Liver (tissue), 9 donors: ENCODE measurements around the gene ODF2. TPM values are rescaled to one million over a fixed set of nuclear protein-coding genes. Genes with fewer than 3 reads are reported as not detected.
"Not testable (repeated sequence)": the region's sequence is repeated elsewhere in the genome, so short reads cannot be mapped to it uniquely, and the experiment has no call there.

Experiments
- DNase-seq: peaks from one replicate; pipeline ENCODE4 v3.0.0-alpha.2; 2017; ENCODE audit warnings: low spot score
- H3K27ac ChIP-seq, 2 donors: one replicate each; pipeline ENCODE4 v1.7.0; 2013; ENCODE audit warnings: inconsistent platforms in 2 of 2, low read length in 2 of 2, control low read depth in 1 of 2, low read depth in 1 of 2, mild to moderate bottlenecking in 1 of 2
- H3K27me3 ChIP-seq, 4 donors: one replicate each; pipeline versions ENCODE4 v1.6.1 to v1.7.0; 2013; ENCODE audit warnings: low read length in 3 of 4, inconsistent platforms in 1 of 4, mild to moderate bottlenecking in 1 of 4, moderate library complexity in 1 of 4; ENCODE audit not compliant: control insufficient read depth in 4 of 4, insufficient read depth in 4 of 4
- H3K36me3 ChIP-seq, 4 donors: one replicate each; pipeline versions ENCODE4 v1.6.1 to v1.7.0; 2013; ENCODE audit warnings: low read length in 3 of 4, mild to moderate bottlenecking in 3 of 4, low read depth in 1 of 4, moderate library complexity in 1 of 4; ENCODE audit not compliant: control insufficient read depth in 4 of 4, insufficient read depth in 3 of 4
- H3K4me1 ChIP-seq, 4 donors: one replicate each; pipeline versions ENCODE4 v1.6.1 to v1.7.0; 2013; ENCODE audit warnings: low read length in 3 of 4, mild to moderate bottlenecking in 3 of 4, moderate library complexity in 1 of 4; ENCODE audit not compliant: control insufficient read depth in 4 of 4, insufficient read depth in 4 of 4
- H3K4me3 ChIP-seq, 3 donors: one replicate each; pipeline versions ENCODE4 v1.6.1 to v1.7.0; 2013; ENCODE audit warnings: low read length in 3 of 3, control low read depth in 1 of 3, low read depth in 1 of 3, mild to moderate bottlenecking in 1 of 3
- H3K9ac ChIP-seq, 2 donors: one replicate each; pipeline ENCODE4 v1.7.0; 2013; ENCODE audit warnings: low read length in 2 of 2, mild to moderate bottlenecking in 2 of 2, moderate library complexity in 2 of 2, control low read depth in 1 of 2, low read depth in 1 of 2
- H3K9me3 ChIP-seq, 4 donors: one replicate each; pipeline versions ENCODE4 v1.6.1 to v1.7.0; 2013; ENCODE audit warnings: low read length in 3 of 4; ENCODE audit not compliant: control insufficient read depth in 4 of 4
- ATF3 ChIP-seq: IDR thresholded peaks from 2 replicates; pipeline ENCODE4 v1.6.1; 2016; ENCODE audit warnings: antibody characterized with exemption
- CTCF ChIP-seq: fragments of 150-350 bp; IDR thresholded peaks from 2 replicates; pipeline ENCODE4 v1.5.1; 2017; ENCODE audit warnings: improper control_type of control experiment, low read depth, low read length; ENCODE audit not compliant: missing input control
- EGR1 ChIP-seq, 2 donors: IDR thresholded peaks; 2 replicates each; pipeline ENCODE4 v1.6.1; 2016 to 2018; ENCODE audit warnings: antibody characterized with exemption in 2 of 2, low read depth in 2 of 2
- FOXA1 ChIP-seq: IDR thresholded peaks from 2 replicates; pipeline ENCODE4 v1.6.1; 2016; ENCODE audit warnings: antibody characterized with exemption
- FOXA2 ChIP-seq: IDR thresholded peaks from 2 replicates; pipeline ENCODE4 v1.6.1; 2016; ENCODE audit warnings: antibody characterized with exemption
- GABPA ChIP-seq, 2 donors: IDR thresholded peaks in 1 of 2; conservative IDR thresholded peaks in 1 of 2; 2 replicates each; pipeline ENCODE4 v1.6.1; 2016; ENCODE audit warnings: antibody characterized with exemption in 2 of 2, mild to moderate bottlenecking in 1 of 2, moderate library complexity in 1 of 2
- HNF4A ChIP-seq, 2 donors: conservative IDR thresholded peaks; 2 replicates each; pipeline ENCODE4 v1.6.1; 2016; ENCODE audit warnings: antibody characterized with exemption in 2 of 2, mild to moderate bottlenecking in 2 of 2
- JUND ChIP-seq, 2 donors: IDR thresholded peaks; 2 replicates each; pipeline ENCODE4 v1.6.1; 2016; ENCODE audit warnings: antibody characterized with exemption in 2 of 2
- RAD21 ChIP-seq, 2 donors: IDR thresholded peaks; 2 replicates each; pipeline ENCODE4 v1.6.1; 2016; ENCODE audit warnings: antibody characterized with exemption in 2 of 2, mild to moderate bottlenecking in 2 of 2
- REST ChIP-seq: IDR thresholded peaks from 2 replicates; pipeline ENCODE4 v1.6.1; 2016; ENCODE audit warnings: antibody characterized with exemption, mild to moderate bottlenecking
- SP1 ChIP-seq: IDR thresholded peaks from 2 replicates; pipeline ENCODE4 v1.6.1; 2018; ENCODE audit warnings: antibody characterized with exemption, mild to moderate bottlenecking
- TAF1 ChIP-seq: conservative IDR thresholded peaks from 2 replicates; pipeline ENCODE4 v1.6.1; 2016; ENCODE audit warnings: antibody characterized with exemption, mild to moderate bottlenecking
- YY1 ChIP-seq: IDR thresholded peaks from 2 replicates; pipeline ENCODE4 v1.6.1; 2016; ENCODE audit warnings: antibody characterized with exemption, mild to moderate bottlenecking
- WGBS: extraction: QIAGEN DNeasy Blood & Tissue Kit; methylation state at CpG from one replicate; pipeline ENCODE4 v1.1.7; 2013; 5-methylcytosine and 5-hydroxymethylcytosine counted together
- polyA plus RNA-seq, 2 donors: library from polyadenylated mRNA; stranded (reverse) in 1 of 2; unstranded in 1 of 2; fragments of 200-250 nt in 1 of 2; fragments of >200 nt in 1 of 2; fragmentation: Nextera tagmentation in 1 of 2; extraction: Ambion mirVana in 1 of 2; gene quantifications; one replicate each; pipeline versions ENCODE4 v1.2.1 to v1.2.3, GENCODE V29; 2013 to 2015
- total RNA-seq, 2 donors: library from RNA; depleted of rRNA; stranded (reverse); fragments of >200 nt; gene quantifications; one replicate each; pipeline ENCODE4 v1.2.3, GENCODE V29; 2014
- TF ChIP-seq, protein P1 (sequence below): IDR thresholded peaks from 2 replicates; pipeline ENCODE4 v1.6.1; 2016; ENCODE audit warnings: antibody characterized with exemption
- donor health status: healthy.
- donor health status: healthy.
- donor health status: healthy.
- donor health status: healthy.
- donor health status: healthy.

ODF2 gene
- total and polyA plus RNA-seq, 4 donors = 5.7 to 21.8 (median 16.7) TPM

GRCh38 chr9:128505906-128506305, 50.1 kb downstream of the ODF2 start:
- H3K4me3 ChIP-seq, H3K27me3 ChIP-seq, DNase-seq, H3K9me3 ChIP-seq, H3K27ac ChIP-seq: not testable (repeated sequence)
- 92% methylated on average over 12 of the region's 12 CpGs for WGBS
- Histone ChIP-seq H3K36me3 (peaks cover under 1 to 20% (median 8%) of the 10 kb centered on the region in 4 donors), H3K9ac (peak overlapping the region in 1 of 2 donors; percentile 59), H3K4me1 (peaks cover 2 to 21% (median 17%) of the 10 kb centered on the region in 4 donors)

DNA sequence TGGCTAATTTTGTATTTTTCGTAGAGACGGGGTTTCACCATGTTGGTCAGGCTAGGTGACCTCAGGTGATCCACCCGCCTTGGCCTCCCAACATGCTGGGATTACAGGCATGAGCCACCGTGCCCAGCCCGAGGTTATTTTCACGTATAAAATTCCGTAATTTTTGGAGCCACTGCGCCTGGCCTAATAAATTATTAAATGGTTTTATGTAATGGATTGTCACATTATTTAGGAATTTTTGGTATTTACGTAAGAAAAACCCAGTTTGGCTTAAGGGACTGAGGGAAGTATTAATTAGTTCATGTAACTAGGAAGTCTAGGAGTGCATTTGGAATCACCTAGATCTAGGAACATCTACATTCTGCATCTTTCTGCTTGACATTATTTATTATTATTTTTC, 57.0 kb downstream of the ODF2 start:
- H3K27ac ChIP-seq = no peak overlapping the region
- H3K4me1 ChIP-seq = no peaks in the 10 kb centered on the region
- H3K9ac ChIP-seq = no peak overlapping the region
- H3K36me3 ChIP-seq = peaks cover 12 to 38% (median 19%) of the 10 kb centered on the region in 4 donors
- WGBS = 98% methylated on average over 9 of the region's 9 CpGs
- no peak for DNase-seq
- no peaks in the 10 kb centered on the region for H3K27me3 ChIP-seq
- TF ChIP-seq REST (no peak), JUND (IDR thresholded peaks at IDR 0.05) (no peak), FOXA1 (no peak), CTCF (no peak), TAF1 (no peak), GABPA (IDR thresholded peaks at IDR 0.05 in 1 of 2, conservative IDR thresholded peaks at IDR 0.05 in 1 of 2) (no peak), FOXA2 (no peak), EGR1 (IDR thresholded peaks at IDR 0.05; ENCODE audit: low read depth in 2 of 2) (no peak), SP1 (no peak), RAD21 (IDR thresholded peaks at IDR 0.05) (no peak), HNF4A (conservative IDR thresholded peaks at IDR 0.05) (no peak), YY1 (no peak), ATF3 (no peak)
- TF ChIP-seq, protein P1, sequence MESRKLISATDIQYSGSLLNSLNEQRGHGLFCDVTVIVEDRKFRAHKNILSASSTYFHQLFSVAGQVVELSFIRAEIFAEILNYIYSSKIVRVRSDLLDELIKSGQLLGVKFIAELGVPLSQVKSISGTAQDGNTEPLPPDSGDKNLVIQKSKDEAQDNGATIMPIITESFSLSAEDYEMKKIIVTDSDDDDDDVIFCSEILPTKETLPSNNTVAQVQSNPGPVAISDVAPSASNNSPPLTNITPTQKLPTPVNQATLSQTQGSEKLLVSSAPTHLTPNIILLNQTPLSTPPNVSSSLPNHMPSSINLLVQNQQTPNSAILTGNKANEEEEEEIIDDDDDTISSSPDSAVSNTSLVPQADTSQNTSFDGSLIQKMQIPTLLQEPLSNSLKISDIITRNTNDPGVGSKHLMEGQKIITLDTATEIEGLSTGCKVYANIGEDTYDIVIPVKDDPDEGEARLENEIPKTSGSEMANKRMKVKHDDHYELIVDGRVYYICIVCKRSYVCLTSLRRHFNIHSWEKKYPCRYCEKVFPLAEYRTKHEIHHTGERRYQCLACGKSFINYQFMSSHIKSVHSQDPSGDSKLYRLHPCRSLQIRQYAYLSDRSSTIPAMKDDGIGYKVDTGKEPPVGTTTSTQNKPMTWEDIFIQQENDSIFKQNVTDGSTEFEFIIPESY = no peak
- H3K4me3 ChIP-seq = no peak overlapping the region
- no peaks in the 10 kb centered on the region for H3K9me3 ChIP-seq
